ENCODE data around the gene TEX13B.
"Not testable (repeated sequence)": the region's sequence is repeated elsewhere in the genome, so short reads cannot be mapped to it uniquely, and the experiment has no call there.

Gene TEX13B

GRCh38 chrX:107982356-107982755 lies at the start of gene TEX13B:
TSS of gene TEX13B (minus strand) at chrX:107982370. CDS start at chrX:107982127, 243 bp downstream.
- no peak for DNase-seq (ENCODE audit: low read depth in 2 of 3, low spot score in 2 of 3)

GRCh38 chrX:108029928-108030711 lies 48.0 kb upstream of the TEX13B start:
- no peak for DNase-seq (ENCODE audit: low read depth in 2 of 3, low spot score in 2 of 3)

GRCh38 chrX:108028854-108029253 lies 46.7 kb upstream of the TEX13B start:
- no peak for DNase-seq (ENCODE audit: low read depth in 2 of 3, low spot score in 2 of 3)

GRCh38 chrX:108025954-108026600 lies 43.9 kb upstream of the TEX13B start:
- DNase-seq (ENCODE audit: low read depth in 2 of 3, low spot score in 2 of 3), result no peak

GRCh38 chrX:108025376-108025775 lies 43.2 kb upstream of the TEX13B start:
- no peak for DNase-seq (ENCODE audit: low read depth in 2 of 3, low spot score in 2 of 3)

GRCh38 chrX:108022491-108023089 lies 40.4 kb upstream of the TEX13B start:
- DNase-seq (ENCODE audit: low read depth in 2 of 3, low spot score in 2 of 3), result no peak

GRCh38 chrX:108020631-108021030 lies 38.5 kb upstream of the TEX13B start:
- DNase-seq (ENCODE audit: low read depth in 2 of 3, low spot score in 2 of 3), result no peak

GRCh38 chrX:108019382-108019875 lies 37.3 kb upstream of the TEX13B start:
- no peak for DNase-seq (ENCODE audit: low read depth in 2 of 3, low spot score in 2 of 3)

GRCh38 chrX:108018656-108019381 lies 36.6 kb upstream of the TEX13B start:
- DNase-seq (ENCODE audit: low read depth in 2 of 3, low spot score in 2 of 3), result no peak

- DNase-seq (ENCODE audit: low read depth in 2 of 3, low spot score in 2 of 3), result no peak
Observed at GRCh38 chrX:108001218-108001814, 19.1 kb upstream of the TEX13B start.

- no peak for DNase-seq (ENCODE audit: low read depth in 2 of 3, low spot score in 2 of 3)
Observed at GRCh38 chrX:108000751-108001150, 18.6 kb upstream of the TEX13B start.

- DNase-seq (ENCODE audit: low read depth in 2 of 3, low spot score in 2 of 3), result no peak
Observed at GRCh38 chrX:107996124-107996523, 14.0 kb upstream of the TEX13B start.

- no peak for DNase-seq (ENCODE audit: low read depth in 2 of 3, low spot score in 2 of 3)
Observed at GRCh38 chrX:107985033-107985432, 2.9 kb upstream of the TEX13B start.

GRCh38 chrX:107979534-107979933 lies 2.6 kb downstream of the TEX13B start:
- DNase-seq (ENCODE audit: low read depth in 2 of 3, low spot score in 2 of 3), result no peak

- no peak for DNase-seq (ENCODE audit: low read depth in 2 of 3, low spot score in 2 of 3)
Observed at GRCh38 chrX:107978707-107979307, 3.4 kb downstream of the TEX13B start.

- no peak for DNase-seq (ENCODE audit: low read depth in 2 of 3, low spot score in 2 of 3)
Observed at GRCh38 chrX:107978071-107978470, 4.1 kb downstream of the TEX13B start.

GRCh38 chrX:107971636-107972035 lies 10.5 kb downstream of the TEX13B start:
- DNase-seq (ENCODE audit: low read depth in 2 of 3, low spot score in 2 of 3), result no peak

GRCh38 chrX:107970073-107970472 lies 12.1 kb downstream of the TEX13B start:
- DNase-seq (ENCODE audit: low read depth in 2 of 3, low spot score in 2 of 3), result no peak

- no peak for DNase-seq (ENCODE audit: low read depth in 2 of 3, low spot score in 2 of 3)
Observed at GRCh38 chrX:107968623-107969022, 13.5 kb downstream of the TEX13B start.

GRCh38 chrX:107955337-107955736 lies 26.8 kb downstream of the TEX13B start:
- DNase-seq (ENCODE audit: low read depth in 2 of 3, low spot score in 2 of 3), result not testable (repeated sequence)

GRCh38 chrX:107940095-107940494 lies 42.1 kb downstream of the TEX13B start:
- DNase-seq (ENCODE audit: low read depth in 2 of 3, low spot score in 2 of 3), result no peak

Data from activated CD8-positive, alpha-beta memory T cell treated with anti-CD3 and anti-CD28 coated beads for 48 hours (primary cell).